ENCODE results near the gene HEXIM1.

Gene HEXIM1

DNA sequence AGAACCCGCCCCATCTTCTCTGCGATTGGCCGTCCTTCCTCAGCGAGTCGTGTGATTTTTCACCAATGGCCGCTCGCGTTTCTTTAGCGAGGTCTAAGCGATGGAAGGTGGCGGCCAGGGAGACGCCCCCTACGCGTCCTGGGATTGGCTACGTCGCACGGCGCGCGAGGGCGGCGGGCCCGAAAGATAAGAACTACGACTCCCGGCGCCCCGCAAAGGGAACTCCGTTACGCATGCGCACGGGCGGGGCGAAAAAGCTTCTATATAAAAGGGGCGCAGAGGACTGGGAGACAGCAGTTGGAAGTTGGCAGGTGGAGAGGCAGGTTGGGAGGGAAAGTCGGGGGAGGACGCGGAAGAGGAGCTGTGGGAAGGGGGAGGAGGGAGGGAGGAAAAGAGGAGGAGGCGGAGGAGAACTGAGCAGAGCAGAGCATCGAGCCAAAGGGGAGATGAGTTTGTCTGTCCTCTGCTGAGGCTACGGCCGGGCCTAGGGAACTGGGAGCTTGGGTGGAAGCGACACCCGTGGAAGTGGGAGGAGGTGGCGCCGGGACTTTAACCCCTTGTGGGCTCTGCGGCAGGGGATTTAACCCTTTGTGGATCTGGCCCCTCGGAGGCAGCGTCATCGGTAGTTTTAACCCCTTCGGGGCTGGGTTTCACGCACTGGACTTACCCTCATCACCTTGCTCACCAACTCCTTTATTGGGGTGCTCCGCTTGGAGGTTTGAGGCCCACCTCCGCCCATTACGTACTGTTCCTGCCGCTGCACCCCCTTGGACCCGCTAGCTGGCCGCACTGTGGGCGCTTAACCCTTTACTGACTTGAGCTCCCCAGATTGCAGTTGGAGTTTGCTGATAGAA is at the start of gene HEXIM1:
HEXIM1 (plus strand) TSS at position 293 of the 854 bp plus-strand sequence. CDS start 716 bp downstream, outside the sequence.
- DNase-seq, result peak; percentile 97

- DNase-seq, result peak; percentile 88
Measured at GRCh38 chr17:45098869-45099616, 49.2 kb upstream of the HEXIM1 start.

- DNase-seq, result no peak
Measured at GRCh38 chr17:45101546-45101882, 46.8 kb upstream of the HEXIM1 start.

- DNase-seq, result no peak
Measured at GRCh38 chr17:45101883-45102811, 46.1 kb upstream of the HEXIM1 start.

GRCh38 chr17:45102856-45103255 is 45.4 kb upstream of the HEXIM1 start:
- no peak for DNase-seq

- no peak for DNase-seq
Measured at GRCh38 chr17:45103269-45103795, 44.9 kb upstream of the HEXIM1 start.

DNA sequence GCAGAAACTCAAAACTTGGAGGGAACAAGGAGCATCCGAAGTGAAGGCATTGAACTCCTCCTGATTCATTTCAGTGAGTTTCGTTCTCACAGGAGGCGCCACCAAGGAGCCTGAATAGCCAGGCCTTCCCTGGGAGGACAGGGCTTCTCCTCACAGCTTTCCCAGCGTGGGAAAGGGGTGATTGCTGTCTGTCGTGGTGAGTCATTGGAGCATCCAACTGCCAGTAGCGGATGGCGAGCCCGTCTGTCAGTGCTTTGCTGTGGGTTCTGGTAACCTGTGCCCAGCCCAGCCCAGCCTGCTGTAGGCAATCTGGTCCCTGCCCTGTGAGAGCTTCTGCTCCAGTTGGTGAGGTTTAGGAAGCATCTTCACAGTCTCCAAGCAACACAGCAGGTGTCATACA is 44.2 kb upstream of the HEXIM1 start:
- DNase-seq, result no peak

DNA sequence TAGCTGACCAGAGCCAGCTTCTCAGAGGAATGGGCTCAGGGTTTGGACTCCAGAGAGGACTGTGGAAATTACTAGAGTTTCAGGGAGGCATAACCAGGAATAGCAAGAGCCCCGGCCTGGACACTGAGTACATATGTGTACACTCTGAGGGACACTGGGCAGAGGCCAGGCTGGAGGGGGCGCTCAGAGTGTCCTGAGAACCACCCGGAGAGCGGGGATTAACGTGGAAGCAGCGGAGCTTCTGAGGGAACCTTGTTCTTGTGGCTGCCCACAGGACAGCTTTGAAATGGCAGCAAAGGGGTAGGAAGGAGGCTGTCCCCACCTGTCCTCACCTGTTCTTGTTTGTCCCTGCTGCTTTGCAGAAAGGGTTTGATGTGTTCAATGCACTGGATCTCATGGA is 43.8 kb upstream of the HEXIM1 start:
- DNase-seq, result no peak

- DNase-seq, result no peak
Measured at GRCh38 chr17:45104907-45105624, 43.2 kb upstream of the HEXIM1 start.

DNA sequence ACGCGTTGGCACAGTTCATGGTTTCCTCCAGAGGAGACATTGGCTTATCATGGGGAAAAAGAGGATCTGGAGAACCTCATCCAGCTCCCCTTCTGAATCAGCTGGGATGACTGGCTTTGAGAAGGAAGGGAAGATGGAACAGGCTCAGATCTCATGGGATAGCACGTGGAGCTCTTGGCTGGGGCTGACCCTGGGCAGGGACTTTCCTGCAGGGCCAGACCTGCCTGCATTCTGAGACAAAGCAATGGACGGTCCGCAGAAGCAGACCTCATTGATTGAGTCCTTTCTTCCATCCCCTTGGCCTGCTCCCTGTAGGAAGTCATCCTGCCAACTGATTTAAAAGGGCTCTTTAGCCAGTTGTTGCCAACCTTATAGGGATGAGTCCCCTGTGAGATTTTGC is 42.2 kb upstream of the HEXIM1 start:
- no peak for DNase-seq

- no peak for DNase-seq
Measured at GRCh38 chr17:45106582-45106981, 41.7 kb upstream of the HEXIM1 start.

- no peak for DNase-seq
Measured at GRCh38 chr17:45107293-45108010, 40.8 kb upstream of the HEXIM1 start.

GRCh38 chr17:45108051-45108450 is 40.2 kb upstream of the HEXIM1 start:
- no peak for DNase-seq

GRCh38 chr17:45108595-45109521 is 39.4 kb upstream of the HEXIM1 start:
- DNase-seq, result no peak

- DNase-seq, result no peak
Measured at GRCh38 chr17:45110676-45111611, 37.3 kb upstream of the HEXIM1 start.

DNA sequence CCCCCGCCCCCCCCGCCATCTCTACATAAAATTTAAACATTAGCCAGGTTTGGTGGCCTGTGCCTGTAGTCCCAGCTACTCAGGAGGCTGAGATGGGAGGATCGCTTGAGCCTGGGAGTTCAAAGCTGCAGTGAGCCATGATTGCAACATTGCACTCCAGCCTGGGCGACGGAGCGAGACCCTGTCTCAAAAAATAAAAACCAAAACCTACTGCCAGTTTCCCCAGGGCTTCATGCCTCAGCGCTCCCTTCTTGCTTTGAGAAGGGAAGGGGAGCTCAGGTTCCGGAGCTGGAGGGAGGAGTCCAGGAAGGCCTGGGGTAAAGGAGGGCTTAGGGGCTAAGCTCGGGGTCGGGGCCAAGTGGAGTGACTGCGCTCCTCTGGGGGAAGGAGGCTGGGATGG is 36.4 kb upstream of the HEXIM1 start:
- no peak for DNase-seq

- DNase-seq, result no peak
Measured at GRCh38 chr17:45112559-45113423, 35.5 kb upstream of the HEXIM1 start.

GRCh38 chr17:45113424-45113754 is 34.9 kb upstream of the HEXIM1 start:
- DNase-seq, result no peak

All from CD4-positive, alpha-beta T cell treated with Interleukin-17A for 4 hours (primary cell).